ENCODE measurements around the gene IL26. TPM values are rescaled to one million over a fixed set of nuclear protein-coding genes. Genes with fewer than 3 reads are reported as not detected.

Gene IL26
- polyA plus RNA-seq, 1 donor from 2014 or later, result not detected

DNA sequence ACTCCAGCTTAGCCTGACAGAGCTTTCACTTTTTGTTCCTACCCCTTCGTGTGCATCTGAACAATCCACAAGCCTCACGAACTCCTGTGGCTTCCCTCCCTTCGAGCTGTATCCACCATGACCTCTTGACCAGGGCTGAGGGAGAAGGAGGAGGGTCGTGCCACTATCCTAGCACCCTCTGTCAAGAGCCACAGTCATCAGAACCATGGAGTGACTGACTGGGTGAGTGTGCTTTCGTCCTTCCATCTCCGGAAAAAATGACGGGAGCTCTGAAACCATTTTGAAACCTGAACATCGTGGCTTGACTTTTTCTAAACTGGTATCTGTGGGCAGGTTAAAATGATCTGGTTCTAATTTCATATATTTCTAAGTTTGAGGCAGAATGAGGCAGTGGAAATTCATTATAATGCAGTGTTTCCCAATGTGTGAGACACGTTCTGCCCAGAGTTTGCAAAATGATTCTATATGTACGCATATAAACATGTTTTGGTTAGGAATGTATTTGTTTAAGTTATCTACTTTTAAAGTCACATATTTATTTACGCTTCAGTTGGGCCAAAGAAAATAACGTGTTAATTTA is 27.0 kb downstream of the IL26 start:
- H3K4me2 ChIP-seq (ENCODE audit: low read length), result no peak overlapping the region

DNA sequence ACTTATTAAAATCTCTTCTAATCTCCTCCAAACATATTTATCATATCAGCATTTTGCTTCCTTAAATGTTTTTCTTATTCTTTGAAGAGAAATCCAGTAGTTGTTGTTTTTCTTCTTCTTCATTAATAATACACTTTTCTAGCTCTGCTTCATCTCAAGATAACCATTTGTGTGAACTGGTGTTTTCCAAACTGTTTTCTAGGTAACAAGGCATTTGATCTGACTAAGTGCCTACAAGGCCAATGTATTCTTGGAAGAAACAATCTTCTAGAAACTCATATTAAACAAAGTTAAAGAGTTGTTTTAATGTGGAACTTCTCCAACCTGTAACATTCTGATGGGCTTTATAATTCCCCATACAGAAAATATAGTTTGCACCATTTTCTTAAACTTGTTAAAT is 35.3 kb downstream of the IL26 start:
- Histone ChIP-seq H3K27ac (ENCODE audit: low read length) (no peak overlapping the region), H3K9me3 (ENCODE audit: low read length) (no peaks in the 10 kb centered on the region), H3K9me2 (ENCODE audit: insufficient read depth, low read length) (no peaks in the 10 kb centered on the region), H3F3A (ENCODE audit: insufficient read depth, low read length, poor library complexity, severe bottlenecking) (no peaks in the 10 kb centered on the region), H3K36me3 (ENCODE audit: insufficient read depth, low read length) (no peaks in the 10 kb centered on the region), H3K4me2 (ENCODE audit: low read length) (no peak overlapping the region), H2AFZ (ENCODE audit: low read depth, low read length) (no peak overlapping the region), H4K20me1 (ENCODE audit: insufficient read depth) (no peaks in the 10 kb centered on the region), H3K27me3 (ENCODE audit: insufficient read depth, low read depth, low read length) (no peaks in the 10 kb centered on the region), H3K4me3 (ENCODE audit: low read length) (no peak overlapping the region), H3K9ac (ENCODE audit: low read length) (no peak overlapping the region), H3K79me2 (replicated peaks; ENCODE audit: insufficient read depth, low read length) (no peaks in the 10 kb centered on the region)
- TF ChIP-seq EP300 (conservative IDR thresholded peaks at IDR 0.05; ENCODE audit: poor library complexity, severe bottlenecking), result no peak
- TF ChIP-seq SMC3 (conservative IDR thresholded peaks at IDR 0.05; ENCODE audit: poor library complexity), result no peak
- TF ChIP-seq RAD21 (conservative IDR thresholded peaks at IDR 0.05), result no peak
- TF ChIP-seq, protein P1, sequence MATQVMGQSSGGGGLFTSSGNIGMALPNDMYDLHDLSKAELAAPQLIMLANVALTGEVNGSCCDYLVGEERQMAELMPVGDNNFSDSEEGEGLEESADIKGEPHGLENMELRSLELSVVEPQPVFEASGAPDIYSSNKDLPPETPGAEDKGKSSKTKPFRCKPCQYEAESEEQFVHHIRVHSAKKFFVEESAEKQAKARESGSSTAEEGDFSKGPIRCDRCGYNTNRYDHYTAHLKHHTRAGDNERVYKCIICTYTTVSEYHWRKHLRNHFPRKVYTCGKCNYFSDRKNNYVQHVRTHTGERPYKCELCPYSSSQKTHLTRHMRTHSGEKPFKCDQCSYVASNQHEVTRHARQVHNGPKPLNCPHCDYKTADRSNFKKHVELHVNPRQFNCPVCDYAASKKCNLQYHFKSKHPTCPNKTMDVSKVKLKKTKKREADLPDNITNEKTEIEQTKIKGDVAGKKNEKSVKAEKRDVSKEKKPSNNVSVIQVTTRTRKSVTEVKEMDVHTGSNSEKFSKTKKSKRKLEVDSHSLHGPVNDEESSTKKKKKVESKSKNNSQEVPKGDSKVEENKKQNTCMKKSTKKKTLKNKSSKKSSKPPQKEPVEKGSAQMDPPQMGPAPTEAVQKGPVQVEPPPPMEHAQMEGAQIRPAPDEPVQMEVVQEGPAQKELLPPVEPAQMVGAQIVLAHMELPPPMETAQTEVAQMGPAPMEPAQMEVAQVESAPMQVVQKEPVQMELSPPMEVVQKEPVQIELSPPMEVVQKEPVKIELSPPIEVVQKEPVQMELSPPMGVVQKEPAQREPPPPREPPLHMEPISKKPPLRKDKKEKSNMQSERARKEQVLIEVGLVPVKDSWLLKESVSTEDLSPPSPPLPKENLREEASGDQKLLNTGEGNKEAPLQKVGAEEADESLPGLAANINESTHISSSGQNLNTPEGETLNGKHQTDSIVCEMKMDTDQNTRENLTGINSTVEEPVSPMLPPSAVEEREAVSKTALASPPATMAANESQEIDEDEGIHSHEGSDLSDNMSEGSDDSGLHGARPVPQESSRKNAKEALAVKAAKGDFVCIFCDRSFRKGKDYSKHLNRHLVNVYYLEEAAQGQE (IDR thresholded peaks at IDR 0.05; ENCODE audit: borderline replicate concordance), result no peak
- TF ChIP-seq, protein P2, sequence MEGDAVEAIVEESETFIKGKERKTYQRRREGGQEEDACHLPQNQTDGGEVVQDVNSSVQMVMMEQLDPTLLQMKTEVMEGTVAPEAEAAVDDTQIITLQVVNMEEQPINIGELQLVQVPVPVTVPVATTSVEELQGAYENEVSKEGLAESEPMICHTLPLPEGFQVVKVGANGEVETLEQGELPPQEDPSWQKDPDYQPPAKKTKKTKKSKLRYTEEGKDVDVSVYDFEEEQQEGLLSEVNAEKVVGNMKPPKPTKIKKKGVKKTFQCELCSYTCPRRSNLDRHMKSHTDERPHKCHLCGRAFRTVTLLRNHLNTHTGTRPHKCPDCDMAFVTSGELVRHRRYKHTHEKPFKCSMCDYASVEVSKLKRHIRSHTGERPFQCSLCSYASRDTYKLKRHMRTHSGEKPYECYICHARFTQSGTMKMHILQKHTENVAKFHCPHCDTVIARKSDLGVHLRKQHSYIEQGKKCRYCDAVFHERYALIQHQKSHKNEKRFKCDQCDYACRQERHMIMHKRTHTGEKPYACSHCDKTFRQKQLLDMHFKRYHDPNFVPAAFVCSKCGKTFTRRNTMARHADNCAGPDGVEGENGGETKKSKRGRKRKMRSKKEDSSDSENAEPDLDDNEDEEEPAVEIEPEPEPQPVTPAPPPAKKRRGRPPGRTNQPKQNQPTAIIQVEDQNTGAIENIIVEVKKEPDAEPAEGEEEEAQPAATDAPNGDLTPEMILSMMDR (IDR thresholded peaks at IDR 0.05; ENCODE audit: poor library complexity, severe bottlenecking), result no peak
- TF ChIP-seq POLR2AphosphoS5 (IDR thresholded peaks at IDR 0.05), result no peak
- TF ChIP-seq MXI1 (conservative IDR thresholded peaks at IDR 0.05; ENCODE audit: poor library complexity, severe bottlenecking), result no peak
- no peak for TF ChIP-seq TAF1 (IDR thresholded peaks at IDR 0.05; ENCODE audit: low read depth)

More for the DNA sequence above, 27.0 kb downstream of the IL26 start:
- Histone ChIP-seq H2AFZ (ENCODE audit: low read depth, low read length) (no peak overlapping the region), H3K27ac (ENCODE audit: low read length) (no peak overlapping the region), H4K20me1 (ENCODE audit: insufficient read depth) (no peaks in the 10 kb centered on the region), H3K9me3 (ENCODE audit: low read length) (no peaks in the 10 kb centered on the region), H3K79me2 (replicated peaks; ENCODE audit: insufficient read depth, low read length) (no peaks in the 10 kb centered on the region), H3K27me3 (ENCODE audit: insufficient read depth, low read depth, low read length) (no peaks in the 10 kb centered on the region), H3K9me2 (ENCODE audit: insufficient read depth, low read length) (no peaks in the 10 kb centered on the region), H3K9ac (ENCODE audit: low read length) (no peak overlapping the region), H3K36me3 (ENCODE audit: insufficient read depth, low read length) (no peaks in the 10 kb centered on the region), H3F3A (ENCODE audit: insufficient read depth, low read length, poor library complexity, severe bottlenecking) (no peaks in the 10 kb centered on the region), H3K4me3 (ENCODE audit: low read length) (no peak overlapping the region)
- TF ChIP-seq MXI1 (conservative IDR thresholded peaks at IDR 0.05; ENCODE audit: poor library complexity, severe bottlenecking) (no peak), EP300 (conservative IDR thresholded peaks at IDR 0.05; ENCODE audit: poor library complexity, severe bottlenecking) (no peak), EZH2 (IDR thresholded peaks at IDR 0.05; ENCODE audit: borderline replicate concordance, insufficient read depth, low read length, poor library complexity, severe bottlenecking) (no peak), RAD21 (conservative IDR thresholded peaks at IDR 0.05) (no peak), SMC3 (conservative IDR thresholded peaks at IDR 0.05; ENCODE audit: poor library complexity) (no peak), TAF1 (IDR thresholded peaks at IDR 0.05; ENCODE audit: low read depth) (no peak), POLR2AphosphoS5 (IDR thresholded peaks at IDR 0.05) (no peak)
- TF ChIP-seq, protein P1 (IDR thresholded peaks at IDR 0.05; ENCODE audit: borderline replicate concordance), result no peak
- TF ChIP-seq, protein P2 (IDR thresholded peaks at IDR 0.05; ENCODE audit: poor library complexity, severe bottlenecking), result no peak

All from neural cell (in vitro differentiated cells).